Pancreas (tissue), 10 donors: ENCODE data around the gene SFT2D1. TPM values are rescaled to one million over a fixed set of nuclear protein-coding genes. Genes with fewer than 3 reads are reported as not detected.

Source experiments
- ATAC-seq, 4 donors: fragments of 200-7000 bp; cut with Tn5 transposase; one replicate each; pipeline versions ENCODE4 v1.8.0 to v1.9.1; 2020; ENCODE audit warnings: mild to moderate bottlenecking in 4 of 4, moderate library complexity in 4 of 4
- DNase-seq, 6 donors: peaks; one replicate each; pipeline ENCODE4 v3.0.0-alpha.2; 2020
- FAIRE-seq: peaks from 2 replicates; lab custom pipeline; 2012; peaks lifted over from hg19 to GRCh38; lab: Jason Lieb, UNC
- H3K27ac ChIP-seq, 4 donors: fragments of 200-600 bp; sonication (generic); 1 replicate in 3 of 4; 2 replicates in 1 of 4; pipeline versions ENCODE4 v1.5.0 to v1.8.0; 2020
- H3K27me3 ChIP-seq, 4 donors: fragments of 200-600 bp; one replicate each; pipeline ENCODE4 v1.8.0; 2021
- H3K36me3 ChIP-seq, 3 donors: fragments of 200-600 bp; sonication (generic) in 1 of 3; one replicate each; pipeline versions ENCODE4 v1.5.0 to v1.8.0; 2020 to 2021
- H3K4me1 ChIP-seq, 3 donors: fragments of 200-600 bp; one replicate each; pipeline ENCODE4 v1.8.0; 2021
- H3K4me3 ChIP-seq, 4 donors: fragments of 200-600 bp; sonication (generic) in 2 of 4; one replicate each; pipeline versions ENCODE4 v1.5.0 to v1.8.0; 2020 to 2021
- H3K9me3 ChIP-seq, 4 donors: fragments of 200-600 bp; one replicate each; pipeline ENCODE4 v1.8.0; 2021
- CTCF ChIP-seq, 4 donors: fragments of 200-600 bp; sonication (generic) in 3 of 4; IDR thresholded peaks; one replicate each; pipeline versions ENCODE4 v1.5.0 to v1.8.0; 2021; ENCODE audit warnings: antibody characterized with exemption in 4 of 4
- WGBS, 2 donors: extraction: QIAGEN DNeasy Blood & Tissue Kit; methylation state at CpG; one replicate each; pipeline ENCODE4 v1.1.7; 2013; 5-methylcytosine and 5-hydroxymethylcytosine counted together
- intact Hi-C, 3 donors: fragments of 100-400 bp; cut with DNase I; formaldehyde crosslinking; loops; one replicate each; pipeline versions ENCODE4 v1.11.1 to v1.14.2; 2022
- polyA plus RNA-seq, 2 donors: library from polyadenylated mRNA; stranded (reverse); fragments of 200-250 nt; gene quantifications; one replicate each; pipeline ENCODE4 v1.2.3, GENCODE V29; 2013
- total RNA-seq, 6 donors: library from RNA; stranded (reverse); fragmentation: NEBNext Ultra II Directional in 4 of 6; extraction: Animal tissue kit (Norgen Biotek cat#: 25700) in 4 of 6; gene quantifications; one replicate each; pipeline versions ENCODE4 v1.2.1 to v1.2.4, GENCODE V29; 2021 to 2023
- donor health status: healthy with polysubstance abuse.
- donor health status: DM: no; HTN: no; CAD: no; lungs with moderate emphysema.
- donor health status: DM: no; HTN: no; CAD: no.
- donor health status: control.
- donor health status: control.
- donor health status: Bipolar disorder and iron deficiency.
- donor health status: DM: yes; HTN: yes; CAD: no.
- donor health status: DM: no; HTN: no; CAD: no.
- donor health status: DM: no; HTN: no; CAD: no.
- donor health status: DM: yes; HTN: yes; CAD: no.

Gene SFT2D1
- total and polyA plus RNA-seq, 8 donors: 14.5 to 38.9 (median 24.7) TPM

- peaks cover 0 to 4% (median 0%) of the 10 kb centered on the region in 3 donors for H3K4me1 ChIP-seq
- no peak overlapping the region for H3K4me3 ChIP-seq
- FAIRE-seq (no peak), ATAC-seq (no peak), DNase-seq (no peak)
- no peaks in the 10 kb centered on the region for H3K27me3 ChIP-seq
- no peak for TF ChIP-seq CTCF (IDR thresholded peaks at IDR 0.05)
- no peak overlapping the region for H3K27ac ChIP-seq
- H3K36me3 ChIP-seq: no peaks in the 10 kb centered on the region
- intact Hi-C loops: no loop called here
- H3K9me3 ChIP-seq: no peaks in the 10 kb centered on the region
- WGBS, 2 donors: 74 to 76% methylated on average over 10 of the region's 10 CpGs
These were observed 36.7 kb downstream of the SFT2D1 start for GRCh38 chr6:166305562-166306117.

- H3K4me1 ChIP-seq: peaks cover 0 to 4% (median 0%) of the 10 kb centered on the region in 3 donors
- H3K27me3 ChIP-seq: no peaks in the 10 kb centered on the region
- DNase-seq (no peak), FAIRE-seq (no peak), ATAC-seq (no peak)
- TF ChIP-seq CTCF (IDR thresholded peaks at IDR 0.05): no peak
- WGBS, 2 donors: 69 to 79% methylated on average over 3 of the region's 3 CpGs
- H3K27ac ChIP-seq: no peak overlapping the region
- intact Hi-C loops: no loop called here
- H3K9me3 ChIP-seq: no peaks in the 10 kb centered on the region
- no peak overlapping the region for H3K4me3 ChIP-seq
- no peaks in the 10 kb centered on the region for H3K36me3 ChIP-seq
These were observed 38.2 kb downstream of the SFT2D1 start for GRCh38 chr6:166304106-166304505.

GRCh38 chr6:166301611-166302529, 40.5 kb downstream of the SFT2D1 start:
- intact Hi-C loops: no loop called here
- FAIRE-seq (no peak), ATAC-seq (no peak), DNase-seq (no peak)
- no peaks in the 10 kb centered on the region for H3K4me1 ChIP-seq
- no peaks in the 10 kb centered on the region for H3K36me3 ChIP-seq
- 82% methylated on average over 17 of the region's 17 CpGs for WGBS, 2 donors
- no peaks in the 10 kb centered on the region for H3K9me3 ChIP-seq
- H3K4me3 ChIP-seq: no peak overlapping the region
- no peak for TF ChIP-seq CTCF (IDR thresholded peaks at IDR 0.05)
- no peaks in the 10 kb centered on the region for H3K27me3 ChIP-seq
- H3K27ac ChIP-seq: no peak overlapping the region

- DNase-seq (no peak), FAIRE-seq (no peak), ATAC-seq (no peak)
- Histone ChIP-seq H3K4me1 (no peaks in the 10 kb centered on the region), H3K4me3 (no peak overlapping the region), H3K27ac (no peak overlapping the region), H3K27me3 (no peaks in the 10 kb centered on the region), H3K9me3 (no peaks in the 10 kb centered on the region), H3K36me3 (no peaks in the 10 kb centered on the region)
- no peak for TF ChIP-seq CTCF (IDR thresholded peaks at IDR 0.05)
- 79 to 81% methylated on average over 9 of the region's 9 CpGs for WGBS, 2 donors
- intact Hi-C loops: no loop called here
These were observed 41.9 kb downstream of the SFT2D1 start for GRCh38 chr6:166300357-166300987.
